Lower leg skin (tissue), 4 donors: ENCODE measurements around the gene ZNF777. TPM values are rescaled to one million over a fixed set of nuclear protein-coding genes. Genes with fewer than 3 reads are reported as not detected.

Experiments
- DNase-seq, 2 donors: peaks; one replicate each; pipeline ENCODE4 v3.0.0-alpha.2; 2019; ENCODE audit warnings: low spot score in 2 of 2
- H3K4me3 ChIP-seq: fragments of 200-600 bp; sonication (generic); 2 replicates; pipeline ENCODE4 v1.5.1; 2017; ENCODE audit warnings: mild to moderate bottlenecking, low read depth; ENCODE audit not compliant: poor library complexity, severe bottlenecking
- CTCF ChIP-seq, 3 donors: fragments of 450-650 bp; IDR thresholded peaks; one replicate each; pipeline ENCODE4 v1.5.1; 2016; ENCODE audit warnings: antibody characterized with exemption in 3 of 3, mild to moderate bottlenecking in 3 of 3, moderate library complexity in 2 of 3
- POLR2A ChIP-seq, 2 donors: fragments of 450-650 bp; IDR thresholded peaks; one replicate each; pipeline ENCODE4 v1.6.1; 2016 to 2017; ENCODE audit warnings: antibody characterized with exemption in 2 of 2, mild to moderate bottlenecking in 1 of 2, moderate library complexity in 1 of 2
- WGBS, 2 donors: methylation state at CpG; one replicate each; pipeline ENCODE4 v1.1.5; 2018; 5-methylcytosine and 5-hydroxymethylcytosine counted together
- intact Hi-C: fragments of 100-400 bp; cut with DNase I; formaldehyde crosslinking; loops from one replicate; pipeline ENCODE4 v1.15.0; 2023; ENCODE audit warnings: low total_unique reads
- total RNA-seq, 4 donors: library from RNA; depleted of rRNA; stranded (reverse); fragments of >200 nt; gene quantifications; one replicate each; pipeline ENCODE4 v1.1.0, GENCODE V29; 2016

Gene ZNF777
- total RNA-seq, 4 donors from 2014 or later, result 10.6 to 18.7 (median 15.4) TPM

GRCh38 chr7:149478754-149479153 is 17.9 kb upstream of the ZNF777 start:
- TF ChIP-seq CTCF (IDR thresholded peaks at IDR 0.05) (no peak), POLR2A (IDR thresholded peaks at IDR 0.05) (no peak)
- DNase-seq, result no peak
- intact Hi-C loops, result no loop called here
- 100% methylated on average over 1 of the region's 1 CpG for WGBS, 2 donors
- no peak overlapping the region for H3K4me3 ChIP-seq

GRCh38 chr7:149477494-149478443 is 16.9 kb upstream of the ZNF777 start:
- 91 to 95% methylated on average over 18 of the region's 18 CpGs for WGBS, 2 donors
- intact Hi-C loops, result no loop called here
- TF ChIP-seq CTCF (IDR thresholded peaks at IDR 0.05) (no peak), POLR2A (IDR thresholded peaks at IDR 0.05) (no peak)
- no peak overlapping the region for H3K4me3 ChIP-seq
- DNase-seq, result no peak

GRCh38 chr7:149476791-149477190 is 15.9 kb upstream of the ZNF777 start:
- no peak for DNase-seq
- intact Hi-C loops, result no loop called here
- no peak overlapping the region for H3K4me3 ChIP-seq
- no peak for TF ChIP-seq CTCF (IDR thresholded peaks at IDR 0.05)
- TF ChIP-seq POLR2A (IDR thresholded peaks at IDR 0.05), result no peak
- WGBS, 2 donors, result 94 to 95% methylated on average over 12 of the region's 12 CpGs

- TF ChIP-seq CTCF (IDR thresholded peaks at IDR 0.05) (no peak), POLR2A (IDR thresholded peaks at IDR 0.05) (no peak)
- H3K4me3 ChIP-seq, result no peak overlapping the region
- intact Hi-C loops, result no loop called here
- WGBS, 2 donors, result 93 to 94% methylated on average over 16 to 21 of the region's 21 CpGs
- no peak for DNase-seq
These were observed 14.5 kb upstream of the ZNF777 start for GRCh38 chr7:149475121-149476045.

GRCh38 chr7:149474309-149475120 is 13.7 kb upstream of the ZNF777 start:
- no peak for TF ChIP-seq CTCF (IDR thresholded peaks at IDR 0.05)
- TF ChIP-seq POLR2A (IDR thresholded peaks at IDR 0.05), result no peak
- intact Hi-C loops, result no loop called here
- DNase-seq, result no peak
- no peak overlapping the region for H3K4me3 ChIP-seq
- WGBS, 2 donors, result 94 to 95% methylated on average over 69 to 77 of the region's 77 CpGs
